Inflammatory macrophage (primary cell): ENCODE results near the gene ZRANB1.
A peak's percentile ranks its signal among the peaks of the same experiment; 100 is the strongest.

Experiments used
- DNase-seq, 2 donors: peaks; one replicate each; pipeline ENCODE4 v3.0.0-alpha.2; 2020 to 2022

ZRANB1 gene

GRCh38 chr10:125007436-125007835, 65.5 kb downstream of the ZRANB1 start:
- DNase-seq, result no peak

- DNase-seq, result no peak
Measured at GRCh38 chr10:125008689-125009638, 67.0 kb downstream of the ZRANB1 start.

GRCh38 chr10:125009661-125010161, 67.8 kb downstream of the ZRANB1 start:
- DNase-seq, result no peak

GRCh38 chr10:125010362-125010761, 68.4 kb downstream of the ZRANB1 start:
- DNase-seq, result no peak

- no peak for DNase-seq
Measured at GRCh38 chr10:125011171-125011925, 69.4 kb downstream of the ZRANB1 start.

- no peak for DNase-seq
Measured at GRCh38 chr10:125011926-125012705, 70.2 kb downstream of the ZRANB1 start.

GRCh38 chr10:125012851-125013528, 71.1 kb downstream of the ZRANB1 start:
- no peak for DNase-seq

GRCh38 chr10:125013529-125013872, 71.6 kb downstream of the ZRANB1 start:
- DNase-seq, result no peak

- no peak for DNase-seq
Measured at GRCh38 chr10:125014086-125014830, 72.3 kb downstream of the ZRANB1 start.

- no peak for DNase-seq
Measured at GRCh38 chr10:125014836-125015355, 73.0 kb downstream of the ZRANB1 start.

- no peak for DNase-seq
Measured at GRCh38 chr10:125015356-125015944, 73.5 kb downstream of the ZRANB1 start.

- DNase-seq, result no peak
Measured at GRCh38 chr10:125016123-125016522, 74.2 kb downstream of the ZRANB1 start.

GRCh38 chr10:125016611-125017202, 74.8 kb downstream of the ZRANB1 start:
- DNase-seq, result no peak

- DNase-seq, result no peak
Measured at GRCh38 chr10:125017547-125018298, 75.8 kb downstream of the ZRANB1 start.

GRCh38 chr10:125018576-125019143, 76.7 kb downstream of the ZRANB1 start:
- peak; percentile 13 to 24 for DNase-seq

GRCh38 chr10:125020386-125020785, 78.5 kb downstream of the ZRANB1 start:
- no peak for DNase-seq

- DNase-seq, result no peak
Measured at GRCh38 chr10:125020871-125021270, 78.9 kb downstream of the ZRANB1 start.

- no peak for DNase-seq
Measured at GRCh38 chr10:125021686-125022344, 79.9 kb downstream of the ZRANB1 start.

- DNase-seq, result no peak
Measured at GRCh38 chr10:125022671-125023070, 80.7 kb downstream of the ZRANB1 start.
